Cortex of kidney (tissue), 1 donor: Measurements from ENCODE around the gene TSPOAP1.
"Not testable (repeated sequence)": the region's sequence is repeated elsewhere in the genome, so short reads cannot be mapped to it uniquely, and the experiment has no call there.

ENCODE experiments used
- DNase-seq: peaks from one replicate; lab custom pipeline; 2025; lab: John Stamatoyannopoulos, UW

TSPOAP1 gene

DNA sequence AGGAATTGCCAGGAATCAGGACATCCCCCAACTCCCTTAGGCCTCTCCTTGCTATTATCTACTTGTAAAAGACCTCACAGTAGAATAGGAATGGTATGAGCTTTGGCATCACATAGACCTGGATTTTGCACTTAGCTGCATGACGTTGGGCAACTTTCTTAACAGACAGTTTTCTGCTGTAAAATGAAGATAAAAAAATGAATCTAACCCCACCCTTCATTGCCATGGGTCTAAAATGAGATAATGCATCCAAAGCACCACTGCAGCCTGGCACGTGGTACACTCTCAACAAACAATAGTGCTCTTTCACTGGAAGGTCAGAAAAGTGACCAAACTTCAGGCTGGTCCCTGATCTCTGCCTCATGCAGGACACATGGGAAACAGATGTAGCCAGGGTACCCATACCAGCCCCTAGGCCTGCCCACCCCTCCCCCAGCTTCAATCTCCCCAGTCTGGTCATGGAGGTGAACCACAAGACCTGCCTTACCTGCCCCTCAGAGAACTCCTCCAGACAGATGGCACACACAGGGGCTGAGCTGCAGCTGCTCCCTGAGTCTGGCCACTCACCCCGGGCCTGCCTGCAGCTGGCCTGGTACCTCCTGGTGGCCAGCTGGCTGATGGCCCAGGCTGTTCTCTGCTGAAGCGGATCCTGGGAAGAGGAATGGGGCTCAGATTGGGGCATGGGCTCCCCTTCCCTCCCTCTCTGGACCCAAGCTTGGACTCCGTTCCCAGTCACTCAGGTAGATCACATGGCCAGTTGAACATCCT is 31.9 kb upstream of the TSPOAP1 start:
- DNase-seq: no peak

DNA sequence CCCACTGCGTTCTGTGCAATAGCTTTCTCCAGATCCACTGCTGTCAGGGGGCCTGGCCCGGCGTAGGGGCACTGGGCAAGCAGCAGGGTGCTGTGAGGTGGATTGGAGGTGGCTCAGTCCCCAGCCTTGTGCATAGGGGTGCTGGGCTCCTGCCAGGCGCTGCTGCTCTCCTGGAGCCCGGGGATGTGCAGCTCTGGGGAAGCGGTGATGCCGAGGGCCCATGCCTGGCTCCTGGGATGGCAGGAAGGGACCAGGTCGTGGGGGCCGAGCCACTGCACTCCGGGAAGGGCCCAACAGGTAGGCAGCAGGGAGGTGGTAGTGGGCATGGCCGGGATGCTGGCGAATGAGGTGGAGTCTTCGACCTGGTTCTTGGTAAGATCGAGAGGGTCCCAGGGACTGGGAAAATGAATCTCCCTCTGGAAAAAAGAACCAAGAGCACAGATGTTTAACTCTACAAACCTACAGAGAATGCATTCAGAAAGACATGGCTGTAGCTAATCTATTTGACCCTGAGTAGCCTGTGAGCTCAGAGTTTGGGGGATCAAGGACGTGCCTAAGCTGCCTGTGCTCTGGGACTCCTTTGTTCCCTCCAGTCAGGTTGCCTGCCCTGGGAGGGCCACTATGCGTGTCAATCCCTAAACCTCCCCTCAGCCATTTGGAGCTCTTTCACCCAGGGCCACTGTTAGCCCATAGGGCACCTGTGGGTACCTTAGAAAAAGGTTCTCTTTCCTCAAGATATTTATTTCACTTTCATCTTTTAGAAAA is 30.0 kb upstream of the TSPOAP1 start:
- DNase-seq: no peak

- DNase-seq: no peak
Observed at GRCh38 chr17:58357312-58358297, 29.0 kb upstream of the TSPOAP1 start.

- DNase-seq: no peak
Observed at GRCh38 chr17:58356231-58356630, 27.6 kb upstream of the TSPOAP1 start.

DNA sequence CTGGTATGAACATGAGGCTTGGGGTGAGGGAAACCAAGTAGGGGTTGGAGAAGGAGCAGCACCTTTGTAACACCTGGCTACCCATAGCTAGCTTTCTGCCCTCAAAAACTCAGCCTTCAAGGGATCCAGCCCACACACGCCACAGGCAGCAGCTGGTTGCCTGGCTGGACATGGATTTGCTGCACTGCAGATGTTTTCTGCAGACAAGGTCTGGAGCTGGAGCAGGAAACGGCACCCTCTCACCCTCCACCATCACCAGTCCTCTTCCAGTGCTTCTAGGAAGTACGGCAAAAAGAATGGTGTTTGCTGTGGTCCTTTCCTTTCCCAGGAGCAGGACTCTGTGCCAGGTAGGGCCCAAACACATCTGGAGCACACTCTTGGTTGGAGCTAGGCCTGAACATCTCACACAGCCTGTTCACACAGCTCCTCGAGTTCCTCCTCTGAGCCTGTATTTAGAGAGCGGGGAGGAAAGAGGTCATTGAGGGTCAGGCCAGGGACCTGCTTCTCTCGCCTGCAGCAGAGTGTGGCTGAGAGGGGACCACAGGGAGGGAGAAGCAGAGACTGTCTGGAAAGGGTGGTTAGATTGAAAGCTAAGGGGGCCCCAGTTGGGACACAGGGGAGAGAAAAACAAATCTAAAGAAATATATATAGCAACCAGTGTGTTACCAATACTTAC is 26.1 kb upstream of the TSPOAP1 start:
- no peak for DNase-seq

- DNase-seq: no peak
Observed at GRCh38 chr17:58353389-58353825, 24.8 kb upstream of the TSPOAP1 start.

GRCh38 chr17:58352596-58353388 is 24.2 kb upstream of the TSPOAP1 start:
- DNase-seq: no peak

DNA sequence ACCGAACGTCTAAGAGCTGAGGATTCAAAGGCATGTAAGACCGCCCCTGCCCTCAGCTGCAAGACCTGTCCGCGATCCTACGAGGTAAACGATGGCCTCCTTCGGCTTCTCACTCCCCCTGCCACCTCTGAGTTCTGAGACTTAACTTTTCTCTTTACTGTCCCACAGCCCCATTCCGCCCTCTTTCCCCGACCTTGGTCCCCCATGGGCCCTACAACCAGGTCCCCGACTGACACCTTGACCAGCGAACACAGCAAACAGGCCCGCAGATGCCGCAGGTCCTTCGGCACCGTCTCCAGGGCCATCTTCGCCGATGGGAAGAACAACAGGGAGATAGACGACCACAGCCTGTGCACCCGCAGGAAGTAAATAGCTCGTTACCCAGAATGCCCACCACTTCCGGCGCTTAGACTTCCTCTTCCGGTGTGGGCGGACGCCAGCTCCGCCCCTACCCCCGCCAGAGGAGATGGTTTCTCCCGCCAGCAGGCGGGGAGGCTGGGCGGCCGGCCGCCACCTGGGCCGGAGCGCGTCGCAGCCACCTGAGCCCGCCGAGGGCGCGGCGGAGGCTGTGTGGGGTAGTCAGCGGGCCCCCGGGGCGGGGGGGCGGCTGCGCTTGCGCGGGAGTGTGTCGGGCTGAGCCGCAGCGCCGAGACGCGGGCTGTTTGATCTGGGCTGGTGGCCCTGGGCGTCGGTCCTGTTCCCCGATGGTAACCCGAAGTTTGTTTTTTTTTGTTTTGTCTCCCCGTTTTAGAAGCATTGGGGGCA is 23.4 kb upstream of the TSPOAP1 start, which contains the start of gene SUPT4H1:
Gene SUPT4H1 (minus strand): TSS at position 371 of the 765 bp plus-strand sequence. CDS start 66 bp downstream, at position 305.
- peak; percentile 56 for DNase-seq

GRCh38 chr17:58351182-58351581 is 22.6 kb upstream of the TSPOAP1 start:
- no peak for DNase-seq

- DNase-seq: no peak
Observed at GRCh38 chr17:58348038-58348437, 19.4 kb upstream of the TSPOAP1 start.

DNA sequence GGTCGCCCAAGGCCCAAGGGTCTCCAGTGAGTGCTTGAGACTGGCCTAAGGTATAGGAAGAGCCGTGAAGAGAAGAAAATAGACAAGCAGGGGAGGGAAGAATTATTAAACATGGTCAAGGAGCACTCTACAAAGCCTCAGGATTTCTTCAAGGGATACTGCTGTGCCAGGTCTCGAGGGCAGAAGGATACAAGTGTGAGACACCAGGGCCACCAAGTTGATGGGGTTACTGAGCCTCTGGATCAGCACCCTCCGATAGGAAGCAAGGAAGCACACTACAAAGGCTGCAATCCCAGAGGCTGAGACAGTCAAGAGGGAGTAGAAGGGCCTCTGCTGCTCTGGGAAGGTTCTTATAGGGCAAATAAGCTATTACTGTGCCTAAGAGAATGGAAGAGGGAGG is 16.9 kb upstream of the TSPOAP1 start:
- no peak for DNase-seq

DNA sequence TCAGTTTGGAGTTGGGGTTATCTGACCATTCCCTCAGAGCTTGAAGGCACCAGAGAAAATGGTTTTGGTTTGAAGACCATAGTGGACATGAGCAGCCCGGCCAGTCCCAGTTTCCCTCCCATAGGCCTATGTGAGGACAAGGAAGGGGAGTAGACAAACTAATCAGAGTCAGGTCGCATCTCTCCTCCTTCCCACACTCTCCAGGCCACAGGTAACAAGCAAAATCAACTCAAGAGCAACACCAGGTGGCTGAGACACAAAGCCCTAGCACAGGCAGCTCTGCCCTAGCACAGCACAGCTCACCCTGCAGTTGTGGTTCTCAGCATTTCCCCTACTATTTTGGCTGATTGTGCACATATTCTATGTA is 16.2 kb upstream of the TSPOAP1 start:
- no peak for DNase-seq

DNA sequence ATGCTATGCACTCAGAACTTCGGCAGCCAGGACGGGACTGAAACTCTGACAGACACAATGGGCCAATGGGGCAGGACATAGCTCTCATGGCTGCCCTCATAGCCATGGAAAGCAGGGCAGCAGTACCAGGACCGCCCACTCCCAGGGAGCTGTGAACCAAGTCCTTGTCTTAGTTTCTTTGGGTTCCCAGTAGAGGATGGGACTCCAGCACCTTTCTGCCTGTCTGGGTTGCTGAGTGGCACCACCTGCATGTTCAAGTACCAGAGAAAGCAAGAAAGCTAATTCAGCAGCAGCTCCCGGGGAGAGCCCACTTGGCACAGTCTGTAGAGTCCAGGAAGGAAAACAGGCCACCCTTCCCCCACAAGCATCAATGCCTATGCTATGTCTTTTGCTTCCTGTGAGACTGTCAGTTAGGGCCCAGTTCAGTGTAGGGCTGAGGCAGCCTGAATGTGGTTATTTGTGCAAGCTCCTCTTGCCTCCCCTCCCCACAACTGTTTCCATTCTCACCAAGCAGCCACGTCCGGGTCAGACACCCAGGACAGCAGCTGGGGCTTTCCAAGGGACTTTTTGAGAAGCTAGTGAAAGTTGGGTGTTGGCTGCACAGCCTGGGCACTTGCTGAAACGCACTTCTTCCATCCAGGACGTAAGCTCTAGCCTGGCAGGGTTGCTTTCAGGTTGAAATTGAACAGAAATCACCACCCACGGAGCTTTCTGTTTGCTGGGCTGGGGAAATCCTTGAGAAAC is 15.6 kb upstream of the TSPOAP1 start:
- DNase-seq: no peak

GRCh38 chr17:58343131-58343530 is 14.5 kb upstream of the TSPOAP1 start:
- DNase-seq: no peak

DNA sequence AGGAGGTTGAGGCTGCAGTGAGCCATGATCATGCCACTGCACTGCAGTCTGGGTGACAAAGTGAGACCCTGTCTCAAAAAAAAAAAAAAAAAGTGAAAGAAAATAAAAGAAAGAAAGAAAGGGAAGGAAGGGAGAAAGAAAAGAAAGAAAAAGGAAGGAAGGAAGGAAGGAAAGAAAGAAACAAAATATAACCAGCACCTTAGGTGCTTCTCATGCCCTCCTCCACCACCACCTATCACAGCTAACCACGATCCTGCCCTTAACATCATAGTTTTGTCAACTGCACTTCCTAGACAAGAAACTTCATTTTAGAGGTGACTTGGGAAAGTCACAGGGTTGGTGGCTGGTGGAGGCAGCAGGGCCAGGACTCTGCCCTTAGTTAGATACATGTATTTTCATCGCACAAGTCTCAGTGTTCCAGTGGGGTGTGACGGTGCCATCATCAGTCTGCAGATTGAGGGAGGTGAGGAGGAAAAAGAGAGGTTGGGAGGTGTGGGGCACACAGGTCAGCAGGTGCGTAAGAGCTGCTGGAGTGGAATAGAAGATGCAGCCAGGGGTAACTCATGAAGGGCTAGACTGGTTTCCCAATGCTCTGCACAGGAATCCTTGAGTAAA is 13.4 kb upstream of the TSPOAP1 start:
- DNase-seq: no peak

GRCh38 chr17:58341136-58341860 is 12.7 kb upstream of the TSPOAP1 start:
- DNase-seq: not testable (repeated sequence)

GRCh38 chr17:58340405-58340876 is 11.8 kb upstream of the TSPOAP1 start:
- no peak for DNase-seq
